ENCODE results near the gene GIGYF1. TPM values are rescaled to one million over a fixed set of nuclear protein-coding genes. Genes with fewer than 3 reads are reported as not detected.

Gene GIGYF1, protein sequence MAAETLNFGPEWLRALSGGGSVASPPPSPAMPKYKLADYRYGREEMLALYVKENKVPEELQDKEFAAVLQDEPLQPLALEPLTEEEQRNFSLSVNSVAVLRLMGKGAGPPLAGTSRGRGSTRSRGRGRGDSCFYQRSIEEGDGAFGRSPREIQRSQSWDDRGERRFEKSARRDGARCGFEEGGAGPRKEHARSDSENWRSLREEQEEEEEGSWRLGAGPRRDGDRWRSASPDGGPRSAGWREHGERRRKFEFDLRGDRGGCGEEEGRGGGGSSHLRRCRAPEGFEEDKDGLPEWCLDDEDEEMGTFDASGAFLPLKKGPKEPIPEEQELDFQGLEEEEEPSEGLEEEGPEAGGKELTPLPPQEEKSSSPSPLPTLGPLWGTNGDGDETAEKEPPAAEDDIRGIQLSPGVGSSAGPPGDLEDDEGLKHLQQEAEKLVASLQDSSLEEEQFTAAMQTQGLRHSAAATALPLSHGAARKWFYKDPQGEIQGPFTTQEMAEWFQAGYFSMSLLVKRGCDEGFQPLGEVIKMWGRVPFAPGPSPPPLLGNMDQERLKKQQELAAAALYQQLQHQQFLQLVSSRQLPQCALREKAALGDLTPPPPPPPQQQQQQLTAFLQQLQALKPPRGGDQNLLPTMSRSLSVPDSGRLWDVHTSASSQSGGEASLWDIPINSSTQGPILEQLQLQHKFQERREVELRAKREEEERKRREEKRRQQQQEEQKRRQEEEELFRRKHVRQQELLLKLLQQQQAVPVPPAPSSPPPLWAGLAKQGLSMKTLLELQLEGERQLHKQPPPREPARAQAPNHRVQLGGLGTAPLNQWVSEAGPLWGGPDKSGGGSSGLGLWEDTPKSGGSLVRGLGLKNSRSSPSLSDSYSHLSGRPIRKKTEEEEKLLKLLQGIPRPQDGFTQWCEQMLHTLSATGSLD (N-terminal part only)
- 13.8 and 18.6 TPM in 2 replicates for total RNA-seq

DNA sequence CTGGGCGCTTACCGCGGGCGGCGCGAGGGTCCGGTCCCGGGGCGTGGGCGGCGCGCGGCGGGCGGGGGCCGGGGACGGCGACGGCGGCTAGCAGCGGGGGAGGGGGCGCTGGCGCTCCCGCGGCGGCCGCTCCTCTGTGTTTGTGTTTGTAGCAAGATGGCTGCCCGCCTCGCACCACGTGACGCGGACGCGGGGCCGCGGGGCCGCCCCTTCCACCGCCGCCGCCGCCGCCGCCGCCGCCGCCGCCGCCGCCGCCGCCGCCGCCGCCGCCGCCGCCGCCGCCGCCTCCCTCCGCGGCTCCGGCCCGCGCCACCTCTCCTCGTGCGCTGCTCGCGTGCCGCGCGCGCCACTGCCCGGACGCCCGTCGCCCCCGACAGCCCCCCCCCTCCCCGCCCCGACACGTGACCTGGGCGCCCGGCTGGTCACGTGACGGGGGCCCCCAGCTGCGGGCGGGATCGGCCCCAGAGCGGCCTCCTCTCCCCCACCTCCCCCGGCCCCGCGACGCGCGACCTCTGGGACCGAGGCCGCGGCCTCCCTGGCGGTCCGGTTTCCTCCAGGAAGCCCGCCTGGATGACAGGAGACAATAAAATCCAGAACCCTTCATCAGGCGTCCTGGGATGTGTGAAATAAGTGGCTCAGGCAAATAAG, at the start of gene GIGYF1:
Gene GIGYF1, minus strand, starts transcription at position 153 of the 648 bp plus-strand sequence. CDS start 6,012 bp downstream, outside the sequence.

GRCh38 chr7:100720279-100720670, 26.2 kb upstream of the GIGYF1 start, which contains the start of gene EPO:
EPO (plus strand) TSS chr7:100720468; CDS start chr7:100720981, 513 bp downstream.

DNA sequence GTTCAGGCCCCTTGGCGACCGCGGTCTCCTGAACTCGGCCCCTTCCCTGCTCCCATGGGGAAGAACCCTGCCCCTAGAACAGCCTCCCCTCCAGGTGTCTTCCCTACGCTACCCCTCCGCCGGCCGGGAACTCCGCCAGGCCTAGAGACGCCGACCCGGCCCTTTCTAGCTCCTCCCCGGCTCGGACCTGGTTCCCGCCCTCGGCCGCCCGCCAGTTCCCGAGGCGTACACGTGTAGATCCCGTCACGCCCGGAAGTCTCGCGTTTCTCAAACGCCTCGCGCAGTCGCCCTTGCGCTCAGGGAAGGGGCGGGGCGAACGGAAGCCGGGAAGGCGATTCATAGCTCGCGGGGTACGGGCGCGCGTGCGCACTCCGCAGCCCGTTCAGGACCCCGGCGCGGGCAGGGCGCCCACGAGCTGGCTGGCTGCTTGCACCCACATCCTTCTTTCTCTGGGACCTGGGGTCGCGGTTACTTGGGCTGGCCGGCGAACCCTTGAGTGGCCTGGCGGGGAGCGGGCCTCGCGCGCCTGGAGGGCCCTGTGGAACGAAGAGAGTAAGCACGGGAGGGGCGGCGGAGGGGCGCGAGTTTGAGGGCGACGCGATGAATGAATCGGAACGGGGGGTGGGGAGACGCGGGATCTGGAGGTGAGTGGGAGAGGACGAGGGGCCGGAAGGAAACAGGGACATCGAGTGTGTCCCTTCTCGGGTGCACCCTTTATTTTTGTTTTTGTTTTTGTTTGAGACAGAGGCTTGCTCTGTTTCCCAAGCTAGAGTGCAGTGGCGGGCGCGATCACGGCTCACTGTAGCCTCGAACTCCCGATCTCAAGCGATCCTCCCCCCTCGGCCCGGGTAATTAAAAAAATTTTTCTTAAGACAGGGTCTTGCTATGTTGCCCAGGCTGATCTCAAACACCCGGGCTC, 12.0 kb upstream of the GIGYF1 start, which contains the start of gene POP7:
Gene POP7, plus strand, starts transcription at position 369 of the 919 bp plus-strand sequence. CDS start 710 bp downstream, outside the sequence.

DNA sequence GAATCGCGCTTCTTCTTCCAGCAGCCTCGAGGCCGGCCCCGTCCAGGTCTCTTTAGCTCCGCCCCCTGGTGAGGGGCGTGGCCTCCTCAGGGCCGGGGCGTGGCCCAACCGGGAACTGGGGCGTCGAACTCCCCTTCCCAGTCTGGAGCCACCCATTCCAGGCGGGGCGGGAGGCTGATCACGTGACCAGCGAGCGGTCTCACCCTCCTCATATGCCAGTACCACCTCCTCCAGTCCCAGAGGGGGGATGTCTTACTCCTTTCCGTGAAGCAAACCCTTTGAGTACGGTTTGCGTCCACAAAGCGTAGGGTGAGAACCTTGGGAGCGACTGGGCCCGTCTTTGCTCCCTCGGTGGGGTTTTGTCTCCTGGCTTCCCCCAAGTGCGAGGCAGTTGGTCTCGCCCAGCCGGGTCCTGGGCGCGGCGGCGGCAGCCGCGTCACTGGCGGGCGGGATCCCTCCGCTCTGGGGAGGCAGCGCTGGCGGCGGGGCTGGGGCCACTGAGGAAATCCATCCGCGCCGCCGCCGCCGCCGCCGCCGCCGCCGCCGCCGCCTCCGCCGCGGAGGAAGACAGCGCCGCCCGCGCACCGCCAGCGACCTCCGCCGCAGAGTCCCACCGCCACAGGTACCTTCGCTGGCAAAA, 20.6 kb downstream of the GIGYF1 start, which contains the start of gene GNB2:
Gene GNB2, plus strand, starts transcription at position 439 of the 640 bp plus-strand sequence. CDS start 2,526 bp downstream, outside the sequence.

GRCh38 chr7:100655908-100656674, 38.0 kb downstream of the GIGYF1 start, which contains the start of gene ACTL6B:
ACTL6B (minus strand) TSS chr7:100656448; CDS start chr7:100656354, 94 bp downstream.

DNA sequence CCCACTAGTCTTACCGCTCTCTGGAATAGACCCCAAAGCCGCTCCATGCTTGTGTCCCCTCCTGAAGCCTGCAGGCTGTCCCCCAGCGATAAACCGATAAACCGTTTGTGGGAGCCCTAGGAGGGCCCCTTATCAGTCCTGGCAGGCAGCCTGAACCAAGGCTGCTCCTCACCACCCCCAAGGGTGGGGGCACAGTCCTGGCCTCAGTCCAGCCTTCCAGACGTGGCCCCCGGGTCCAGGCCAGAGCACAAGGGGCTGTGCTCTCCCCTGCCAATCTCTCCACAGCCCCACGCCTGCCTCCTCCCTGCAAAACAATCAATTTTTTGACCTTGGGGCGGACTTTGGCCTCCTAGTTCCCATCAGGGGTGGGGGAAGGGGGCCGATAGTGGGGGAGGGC, 52.6 kb downstream of the GIGYF1 start, which contains the start of gene TFR2:
Gene TFR2, minus strand, starts transcription at position 90 of the 397 bp plus-strand sequence. Its CDS starts 43 bp downstream, at position 47.

Other genes starting within 250 kb of the GIGYF1 start
- gene SPACDR, start 230.0 kb downstream of the GIGYF1 start, total RNA-seq = 8.4 TPM in 1 of 2 replicates, not detected in the other
- 48.1 and 49.1 TPM in 2 replicates for gene TSC22D4, start 215.0 kb downstream of the GIGYF1 start, total RNA-seq
- 2.6 and 3.4 TPM in 2 replicates for gene NYAP1, start 210.3 kb downstream of the GIGYF1 start, total RNA-seq
- 20.5 and 38.2 TPM in 2 replicates for gene AGFG2, start 155.0 kb downstream of the GIGYF1 start, total RNA-seq
- gene SAP25, start 120.3 kb downstream of the GIGYF1 start, total RNA-seq = 0.93 and 2.4 TPM in 2 replicates
- gene LRCH4, start 108.1 kb downstream of the GIGYF1 start, total RNA-seq = 46.8 and 48.4 TPM in 2 replicates
- gene FBXO24, start 107.9 kb downstream of the GIGYF1 start, total RNA-seq = 0.12 TPM in 1 of 2 replicates, not detected in the other
- 579 and 757 TPM in 2 replicates for gene PCOLCE, start 91.9 kb downstream of the GIGYF1 start, total RNA-seq
- 15.6 and 21.6 TPM in 2 replicates for gene MOSPD3, start 81.7 kb downstream of the GIGYF1 start, total RNA-seq
- 0.47 TPM in 1 of 2 replicates, not detected in the other for gene TFR2, start 52.7 kb downstream of the GIGYF1 start, total RNA-seq
- gene ACTL6B, start 37.8 kb downstream of the GIGYF1 start, total RNA-seq = not detected in 2 replicates
- gene GNB2, start 20.5 kb downstream of the GIGYF1 start, total RNA-seq = 201 and 244 TPM in 2 replicates
- gene POP7, start 11.9 kb upstream of the GIGYF1 start, total RNA-seq = 25.4 and 34.2 TPM in 2 replicates
- gene EPO, start 26.2 kb upstream of the GIGYF1 start, total RNA-seq = not detected in 2 replicates
- not detected in 2 replicates for gene ZAN, start 39.3 kb upstream of the GIGYF1 start, total RNA-seq
- gene EPHB4, start 133.3 kb upstream of the GIGYF1 start, total RNA-seq = 44.6 and 62.8 TPM in 2 replicates
- 21.1 and 25.7 TPM in 2 replicates for gene SLC12A9, start 158.5 kb upstream of the GIGYF1 start, total RNA-seq
- 88.9 and 103 TPM in 2 replicates for gene TRIP6, start 173.1 kb upstream of the GIGYF1 start, total RNA-seq
- 53.6 and 54.0 TPM in 2 replicates for gene SRRT, start 180.9 kb upstream of the GIGYF1 start, total RNA-seq
- gene UFSP1, start 195.5 kb upstream of the GIGYF1 start, total RNA-seq = 5.7 and 6.0 TPM in 2 replicates
- gene ACHE, start 201.6 kb upstream of the GIGYF1 start, total RNA-seq = 0.35 and 1.6 TPM in 2 replicates

Data from pericardium fibroblast (primary cell).